GM12878 (cell line): ENCODE results near the gene DENND1B. TPM values are rescaled to one million over a fixed set of nuclear protein-coding genes. Genes with fewer than 3 reads are reported as not detected.

Experiments
- ATAC-seq: fragments of 200-7000 bp; cut with Tn5 transposase; 3 replicates; pipeline ENCODE4 v1.9.1; 2020; ENCODE audit warnings: mild to moderate bottlenecking, moderate library complexity
- BruUV-seq: library from RNA; stranded (reverse); fragments of 400-500 nt; replicated peaks from 2 replicates; lab custom pipeline; 2021; lab: Mats Ljungman, UMichigan
- CTCF ChIA-PET: fragments of 300-600 bp; sonication (Branson Sonifier 250); formaldehyde crosslinking; extraction: SDS; loops from one replicate; lab custom pipeline; 2021; ENCODE audit warnings: inconsistent platforms; lab: Yijun Ruan, JAX
- POLR2A ChIA-PET: fragments of 350-600 bp; formaldehyde crosslinking; extraction: SDS; loops from one replicate; lab custom pipeline; 2021; ENCODE audit warnings: inconsistent platforms; lab: Charles Lee
- RAD21 ChIA-PET: fragments of 300-600 bp; sonication (Branson Sonifier 250); formaldehyde crosslinking; loops from one replicate; lab custom pipeline; 2023; ENCODE audit warnings: antibody characterized with exemption; ENCODE audit not compliant: unreplicated experiment; lab: Charles Lee
- SMC1A ChIA-PET: fragments of 300-600 bp; sonication (Branson Sonifier 250); formaldehyde crosslinking; loops from one replicate; lab custom pipeline; 2023; ENCODE audit not compliant: unreplicated experiment, uncharacterized antibody; lab: Charles Lee
- DNase-seq: peaks from one replicate; pipeline ENCODE4 v3.0.0-alpha.2; 2011; ENCODE audit warnings: low read depth, low spot score
- FAIRE-seq: peaks from 3 replicates; lab custom pipeline; 2011; peaks lifted over from hg19 to GRCh38; lab: Jason Lieb, UNC
- H2AFZ ChIP-seq: 2 replicates; pipeline ENCODE4 v1.6.0; 2011; ENCODE audit warnings: low read depth, low read length, control low read depth; ENCODE audit not compliant: control insufficient read depth
- H3K27ac ChIP-seq: 2 replicates; pipeline ENCODE4 v1.5.1; 2011; ENCODE audit warnings: control low read depth; ENCODE audit not compliant: control insufficient read depth, insufficient read depth
- H3K27me3 ChIP-seq, 2 experiments: replicated peaks in 1 of 2; 2 replicates each; pipeline versions ENCODE4 v1.6.0 to v1.6.1; 2011; ENCODE audit warnings: low read length in 1 of 2; ENCODE audit not compliant: control insufficient read depth in 2 of 2, insufficient read depth in 2 of 2
- H3K36me3 ChIP-seq, 2 experiments: 2 replicates each; pipeline ENCODE4 v1.5.1; 2011; ENCODE audit warnings: low read length in 1 of 2; ENCODE audit not compliant: control insufficient read depth in 2 of 2, insufficient read depth in 2 of 2
- H3K4me1 ChIP-seq: 2 replicates; pipeline ENCODE4 v1.6.1; 2011; ENCODE audit warnings: mild to moderate bottlenecking, low read length, moderate library complexity, mixed read lengths; ENCODE audit not compliant: control insufficient read depth, insufficient read depth
- H3K4me2 ChIP-seq: 2 replicates; pipeline ENCODE4 v1.6.0; 2011; ENCODE audit warnings: control low read depth; ENCODE audit not compliant: control insufficient read depth, insufficient read depth
- H3K4me3 ChIP-seq: fragments of 200-600 bp; sonication (generic); 2 replicates; pipeline ENCODE4 v1.5.1; 2016
- H3K79me2 ChIP-seq: 2 replicates; pipeline ENCODE4 v1.6.0; 2011; ENCODE audit warnings: low read length; ENCODE audit not compliant: control insufficient read depth, insufficient read depth
- H3K9ac ChIP-seq: 2 replicates; pipeline ENCODE4 v1.8.0; 2011; ENCODE audit warnings: low read length, control low read depth, mixed read lengths; ENCODE audit not compliant: control insufficient read depth, insufficient read depth
- H3K9me3 ChIP-seq: replicated peaks from 3 replicates; pipeline ENCODE4 v1.5.1; 2011; ENCODE audit warnings: mild to moderate bottlenecking, low read length; ENCODE audit not compliant: control insufficient read depth, insufficient read depth
- H4K20me1 ChIP-seq: 2 replicates; pipeline ENCODE4 v1.6.0; 2011; ENCODE audit not compliant: control insufficient read depth, insufficient read depth
- ASH2L ChIP-seq: fragments of 300-600, 200-600 bp; sonication (generic); IDR thresholded peaks from 2 replicates; pipeline ENCODE4 v1.6.1; 2017; ENCODE audit warnings: low read depth, mild to moderate bottlenecking, borderline replicate concordance
- MEF2B ChIP-seq: fragments of 450-650 bp; IDR thresholded peaks from 2 replicates; pipeline ENCODE4 v1.6.1; 2018; ENCODE audit warnings: mild to moderate bottlenecking, moderate library complexity; ENCODE audit not compliant: partially characterized antibody, poor library complexity, severe bottlenecking
- PAX5 ChIP-seq: IDR thresholded peaks from 2 replicates; pipeline ENCODE4 v1.6.1; 2011; ENCODE audit warnings: low read depth, low read length, borderline replicate concordance
- PML ChIP-seq: IDR thresholded peaks from 2 replicates; pipeline ENCODE4 v1.6.1; 2012; ENCODE audit warnings: low read length, inconsistent platforms
- TCF3 ChIP-seq: IDR thresholded peaks from 2 replicates; pipeline ENCODE4 v1.6.1; 2012; ENCODE audit warnings: low read depth, mild to moderate bottlenecking, low read length, borderline replicate concordance; ENCODE audit not compliant: insufficient read depth
- WGBS: methylation state at CpG from one replicate; pipeline ENCODE4 v1.1.6; 2016; ENCODE audit warnings: low lambda C conversion rate; ENCODE audit not compliant: insufficient replicate concordance, insufficient coverage; ENCODE audit errors: missing lambda C conversion rate; 5-methylcytosine and 5-hydroxymethylcytosine counted together
- in situ Hi-C: fragments of 300-500 bp; cut with MboI; formaldehyde crosslinking; loops from 9 replicates; pipeline ENCODE4 v1.14.3; 2018; ENCODE audit warnings: mixed read lengths
- intact Hi-C: fragments of 100-400 bp; cut with micrococcal nuclease; formaldehyde crosslinking; loops from one replicate; pipeline ENCODE4 v1.14.2; 2022; ENCODE audit not compliant: unreplicated experiment
- polyA plus RNA-seq, 11 experiments: library from polyadenylated mRNA; depleted of rRNA in 4 of 11; unstranded in 6 of 11; stranded (reverse) in 5 of 11; fragments of >200 nt; fragmentation: Nextera tagmentation in 4 of 11; fragmentation: Illumina TruSeq in 1 of 11; extraction: Ambion mirVana in 4 of 11; extraction: Trizol in 1 of 11; gene quantifications; 1 replicate in 1 of 11; 2 replicates in 10 of 11; pipeline versions ENCODE4 v1.2.1 to v1.2.3, GENCODE V29; 2011 to 2016; ENCODE audit warnings: inconsistent platforms in 2 of 11, missing spikeins in 2 of 11, low read depth in 1 of 11
- total RNA-seq, 4 experiments: library from RNA; depleted of rRNA in 3 of 4; stranded (reverse); fragments of >200 nt in 3 of 4; fragmentation: Illumina TruSeq in 1 of 4; extraction: Trizol in 1 of 4; gene quantifications; 2 replicates each; pipeline versions ENCODE4 v1.2.1 to v1.2.3, GENCODE V29; 2013 to 2021
- TF ChIP-seq, protein P1 (sequence below): IDR thresholded peaks from 2 replicates; pipeline ENCODE4 v1.6.1; 2012; ENCODE audit warnings: low read depth, low read length, improper control_type of control experiment
- TF ChIP-seq, protein P2 (sequence below): fragments of 450-650 bp; formaldehyde crosslinking; IDR thresholded peaks from 2 replicates; pipeline ENCODE4 v1.5.0; 2022; ENCODE audit warnings: mild to moderate bottlenecking, missing genetic modification characterization

Gene DENND1B
- total and polyA plus RNA-seq, 10 of the 15 experiments (the other 5 are each of a cell fraction or from before 2014, with no cell fraction given) = 1.7 to 10.7 (median 8.0) TPM

DNA sequence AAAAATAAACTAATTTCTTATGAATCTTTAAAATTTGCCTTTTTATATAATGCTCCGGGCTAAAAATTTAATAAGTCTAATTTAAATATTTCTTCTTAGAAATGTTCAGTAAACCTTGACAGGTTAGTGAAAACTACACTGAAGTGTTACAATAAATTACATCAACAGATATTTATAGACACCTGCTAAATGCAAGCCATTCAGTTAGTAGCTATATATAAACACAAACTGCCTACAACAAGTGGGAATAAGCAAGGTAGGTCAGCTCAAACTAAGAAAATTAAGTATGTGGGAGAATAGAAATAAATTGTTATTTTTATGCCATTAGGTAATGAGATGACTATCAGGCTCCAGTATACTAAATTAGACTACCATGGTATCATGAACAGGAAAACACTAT is 215.6 kb downstream of the DENND1B start:
- H3K36me3 ChIP-seq = no peaks in the 10 kb centered on the region
- no peak for DNase-seq
- FAIRE-seq = no peak
- H3K4me1 ChIP-seq = no peaks in the 10 kb centered on the region
- ATAC-seq = no peak
- H3K9me3 ChIP-seq = no peaks in the 10 kb centered on the region
- SMC1A ChIA-PET = no interaction called here
- H3K9ac ChIP-seq = no peak overlapping the region
- no peak for TF ChIP-seq MEF2B
- TF ChIP-seq ASH2L = no peak
- no peak for TF ChIP-seq PAX5
- TF ChIP-seq, protein P1, sequence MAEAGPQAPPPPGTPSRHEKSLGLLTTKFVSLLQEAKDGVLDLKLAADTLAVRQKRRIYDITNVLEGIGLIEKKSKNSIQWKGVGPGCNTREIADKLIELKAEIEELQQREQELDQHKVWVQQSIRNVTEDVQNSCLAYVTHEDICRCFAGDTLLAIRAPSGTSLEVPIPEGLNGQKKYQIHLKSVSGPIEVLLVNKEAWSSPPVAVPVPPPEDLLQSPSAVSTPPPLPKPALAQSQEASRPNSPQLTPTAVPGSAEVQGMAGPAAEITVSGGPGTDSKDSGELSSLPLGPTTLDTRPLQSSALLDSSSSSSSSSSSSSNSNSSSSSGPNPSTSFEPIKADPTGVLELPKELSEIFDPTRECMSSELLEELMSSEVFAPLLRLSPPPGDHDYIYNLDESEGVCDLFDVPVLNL = no peak
- no peak for TF ChIP-seq TCF3
- no peak overlapping the region for H3K4me2 ChIP-seq
- 4% methylated on average over 1 of the region's 1 CpG for WGBS
- no peaks in the 10 kb centered on the region for H4K20me1 ChIP-seq
- intact Hi-C loops (no loop called here), in situ Hi-C loops (no loop called here)
- BruUV-seq = no TSS peak
- no peaks in the 10 kb centered on the region for H3K79me2 ChIP-seq
- H3K27ac ChIP-seq = no peak overlapping the region
- H2AFZ ChIP-seq = no peak overlapping the region
- no peaks in the 10 kb centered on the region for H3K27me3 ChIP-seq
- H3K4me3 ChIP-seq = no peak overlapping the region
- CTCF ChIA-PET = no interaction called here
- RAD21 ChIA-PET = interaction anchor here (0.6 kb wide), 1 partner anchor 180 kb away, joined by 7 read pairs; no protein-coding TSS in a partner anchor
- POLR2A ChIA-PET = no interaction called here

DNA sequence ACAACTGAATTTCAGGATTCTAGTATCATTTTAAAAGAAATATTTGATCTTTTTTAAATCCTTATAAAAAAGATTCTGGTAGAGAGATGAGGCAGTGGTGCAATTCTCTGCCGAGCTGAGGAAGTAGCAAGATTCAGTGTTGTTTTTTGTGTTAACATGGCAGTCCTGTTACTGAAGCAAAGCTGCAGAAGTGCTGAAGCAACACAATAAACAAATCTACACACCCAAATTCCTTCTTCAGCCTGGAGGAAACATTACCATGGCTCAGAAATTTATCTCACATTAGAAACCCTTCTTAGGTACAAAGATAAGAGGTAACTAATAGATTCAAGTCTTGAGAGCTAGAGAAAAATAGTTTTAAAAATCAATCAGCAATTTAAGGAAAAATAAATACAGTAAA is 216.0 kb downstream of the DENND1B start:
- FAIRE-seq (no peak), DNase-seq (no peak), ATAC-seq (no peak)
- H3K4me3 ChIP-seq = no peak overlapping the region
- intact Hi-C loops = no loop called here
- H4K20me1 ChIP-seq = no peaks in the 10 kb centered on the region
- H3K9ac ChIP-seq = no peak overlapping the region
- ChIA-PET CTCF (no interaction called here), POLR2A (no interaction called here), RAD21 (interaction anchor here (0.6 kb wide), 1 partner anchor 180 kb away, joined by 7 read pairs; no protein-coding TSS in a partner anchor), SMC1A (no interaction called here)
- H3K4me1 ChIP-seq = no peaks in the 10 kb centered on the region
- no peaks in the 10 kb centered on the region for H3K27me3 ChIP-seq
- in situ Hi-C loops = no loop called here
- WGBS = 0% methylated on average over 1 of the region's 1 CpG
- BruUV-seq = no TSS peak
- H3K27ac ChIP-seq = no peak overlapping the region
- H3K79me2 ChIP-seq = no peaks in the 10 kb centered on the region
- H3K4me2 ChIP-seq = no peak overlapping the region
- H2AFZ ChIP-seq = no peak overlapping the region
- no peaks in the 10 kb centered on the region for H3K36me3 ChIP-seq
- no peaks in the 10 kb centered on the region for H3K9me3 ChIP-seq
- TF ChIP-seq PML = no peak
- TF ChIP-seq, protein P2, sequence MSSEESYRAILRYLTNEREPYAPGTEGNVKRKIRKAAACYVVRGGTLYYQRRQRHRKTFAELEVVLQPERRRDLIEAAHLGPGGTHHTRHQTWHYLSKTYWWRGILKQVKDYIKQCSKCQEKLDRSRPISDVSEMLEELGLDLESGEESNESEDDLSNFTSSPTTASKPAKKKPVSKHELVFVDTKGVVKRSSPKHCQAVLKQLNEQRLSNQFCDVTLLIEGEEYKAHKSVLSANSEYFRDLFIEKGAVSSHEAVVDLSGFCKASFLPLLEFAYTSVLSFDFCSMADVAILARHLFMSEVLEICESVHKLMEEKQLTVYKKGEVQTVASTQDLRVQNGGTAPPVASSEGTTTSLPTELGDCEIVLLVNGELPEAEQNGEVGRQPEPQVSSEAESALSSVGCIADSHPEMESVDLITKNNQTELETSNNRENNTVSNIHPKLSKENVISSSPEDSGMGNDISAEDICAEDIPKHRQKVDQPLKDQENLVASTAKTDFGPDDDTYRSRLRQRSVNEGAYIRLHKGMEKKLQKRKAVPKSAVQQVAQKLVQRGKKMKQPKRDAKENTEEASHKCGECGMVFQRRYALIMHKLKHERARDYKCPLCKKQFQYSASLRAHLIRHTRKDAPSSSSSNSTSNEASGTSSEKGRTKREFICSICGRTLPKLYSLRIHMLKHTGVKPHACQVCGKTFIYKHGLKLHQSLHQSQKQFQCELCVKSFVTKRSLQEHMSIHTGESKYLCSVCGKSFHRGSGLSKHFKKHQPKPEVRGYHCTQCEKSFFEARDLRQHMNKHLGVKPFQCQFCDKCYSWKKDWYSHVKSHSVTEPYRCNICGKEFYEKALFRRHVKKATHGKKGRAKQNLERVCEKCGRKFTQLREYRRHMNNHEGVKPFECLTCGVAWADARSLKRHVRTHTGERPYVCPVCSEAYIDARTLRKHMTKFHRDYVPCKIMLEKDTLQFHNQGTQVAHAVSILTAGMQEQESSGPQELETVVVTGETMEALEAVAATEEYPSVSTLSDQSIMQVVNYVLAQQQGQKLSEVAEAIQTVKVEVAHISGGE (CRISPR knock-in tag) = no peak
- no peak for TF ChIP-seq PAX5
